Endometrial microvascular endothelial cells (primary cell): ENCODE data around the gene ZNF329. TPM values are rescaled to one million over a fixed set of nuclear protein-coding genes. Genes with fewer than 3 reads are reported as not detected.

Source experiments
- in situ Hi-C: cut with HindIII; loops from 2 replicates; pipeline ENCODE4 v1.10.0; 2017; ENCODE audit warnings: low sequenced_read_pairs, low pct_unique_long_range_greater_than_20kb; ENCODE audit errors: inconsistent ontology term
- total RNA-seq: library from RNA; depleted of rRNA; stranded (reverse); fragments of >200 nt; gene quantifications from one replicate; pipeline ENCODE4 v1.2.3, GENCODE V29; 2015; ENCODE audit errors: inconsistent ontology term

ZNF329 gene
- total RNA-seq, 1 donor from 2014 or later = 7.2 TPM

GRCh38 chr19:58128041-58128685 lies 22.4 kb downstream of the ZNF329 start:
- in situ Hi-C loops = no loop called here

- in situ Hi-C loops = no loop called here
These were observed 27.2 kb downstream of the ZNF329 start for GRCh38 chr19:58123354-58123753.

GRCh38 chr19:58118979-58119733 lies 31.4 kb downstream of the ZNF329 start:
- in situ Hi-C loops = no loop called here

GRCh38 chr19:58117841-58118575 lies 32.6 kb downstream of the ZNF329 start:
- in situ Hi-C loops = no loop called here

GRCh38 chr19:58108546-58108817 lies 42.1 kb downstream of the ZNF329 start:
- in situ Hi-C loops = no loop called here

GRCh38 chr19:58107778-58108545 lies 42.6 kb downstream of the ZNF329 start:
- in situ Hi-C loops = no loop called here

- in situ Hi-C loops = no loop called here
These were observed 51.9 kb downstream of the ZNF329 start for GRCh38 chr19:58098682-58098998.

GRCh38 chr19:58097781-58098681 lies 52.6 kb downstream of the ZNF329 start, which contains the start of gene ZSCAN18:
Gene ZSCAN18, minus strand, starts transcription at chr19:58098231. Its CDS starts 7,964 bp downstream, at chr19:58090267.
- in situ Hi-C loops = no loop called here

- in situ Hi-C loops = no loop called here
These were observed 53.2 kb downstream of the ZNF329 start for GRCh38 chr19:58097349-58097748.

GRCh38 chr19:58096884-58097283 lies 53.7 kb downstream of the ZNF329 start:
- in situ Hi-C loops = no loop called here

GRCh38 chr19:58095328-58095727 lies 55.3 kb downstream of the ZNF329 start:
- in situ Hi-C loops = no loop called here

GRCh38 chr19:58093071-58093470 lies 57.5 kb downstream of the ZNF329 start:
- in situ Hi-C loops = no loop called here

GRCh38 chr19:58091251-58091995 lies 59.2 kb downstream of the ZNF329 start:
- in situ Hi-C loops = no loop called here

- in situ Hi-C loops = no loop called here
These were observed 60.7 kb downstream of the ZNF329 start for GRCh38 chr19:58089846-58090245.

- in situ Hi-C loops = no loop called here
These were observed 62.0 kb downstream of the ZNF329 start for GRCh38 chr19:58088521-58089052.

GRCh38 chr19:58086825-58087710 lies 63.5 kb downstream of the ZNF329 start:
- in situ Hi-C loops = no loop called here
